Measurements from ENCODE around the gene LMAN2.
A peak's percentile ranks its signal among the peaks of the same experiment; 100 is the strongest.
"Not testable (repeated sequence)": the region's sequence is repeated elsewhere in the genome, so short reads cannot be mapped to it uniquely, and the experiment has no call there.

Gene LMAN2

DNA sequence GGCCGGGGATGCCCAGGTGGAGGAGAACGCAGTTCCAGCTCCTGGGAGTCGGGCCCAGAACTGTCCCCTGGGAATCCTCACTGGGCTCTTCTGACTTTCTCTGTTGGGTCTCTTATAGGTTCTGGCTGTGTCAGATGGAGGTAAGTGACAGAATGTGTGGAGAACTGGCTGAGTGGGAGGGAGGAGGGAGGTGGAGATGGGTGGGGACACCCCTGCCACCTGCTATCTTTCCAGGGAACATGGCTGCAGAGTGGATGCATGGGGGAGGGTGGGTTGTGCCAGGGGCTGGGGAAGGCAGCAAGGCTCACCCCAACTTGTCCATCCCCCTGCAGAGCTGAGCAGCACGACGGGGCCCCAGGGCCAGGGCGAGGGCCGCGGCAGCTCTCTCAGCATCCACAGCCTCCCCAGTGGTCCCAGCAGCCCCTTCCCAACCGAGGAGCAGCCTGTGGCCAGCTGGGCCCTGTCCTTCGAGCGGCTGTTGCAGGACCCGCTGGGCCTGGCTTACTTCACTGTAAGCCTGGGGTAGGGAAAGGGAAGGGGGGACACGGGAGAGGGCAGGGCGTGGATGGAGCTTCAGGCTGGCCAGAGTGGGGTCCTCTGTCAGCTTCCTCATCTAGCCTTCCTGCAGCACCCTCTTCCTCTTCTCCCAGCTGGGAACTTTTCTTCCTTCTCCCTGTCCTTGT lies 14.5 kb upstream of the LMAN2 start:
- DNase-seq (ENCODE audit: low read depth in 1 of 2, low spot score in 1 of 2) = no peak

DNA sequence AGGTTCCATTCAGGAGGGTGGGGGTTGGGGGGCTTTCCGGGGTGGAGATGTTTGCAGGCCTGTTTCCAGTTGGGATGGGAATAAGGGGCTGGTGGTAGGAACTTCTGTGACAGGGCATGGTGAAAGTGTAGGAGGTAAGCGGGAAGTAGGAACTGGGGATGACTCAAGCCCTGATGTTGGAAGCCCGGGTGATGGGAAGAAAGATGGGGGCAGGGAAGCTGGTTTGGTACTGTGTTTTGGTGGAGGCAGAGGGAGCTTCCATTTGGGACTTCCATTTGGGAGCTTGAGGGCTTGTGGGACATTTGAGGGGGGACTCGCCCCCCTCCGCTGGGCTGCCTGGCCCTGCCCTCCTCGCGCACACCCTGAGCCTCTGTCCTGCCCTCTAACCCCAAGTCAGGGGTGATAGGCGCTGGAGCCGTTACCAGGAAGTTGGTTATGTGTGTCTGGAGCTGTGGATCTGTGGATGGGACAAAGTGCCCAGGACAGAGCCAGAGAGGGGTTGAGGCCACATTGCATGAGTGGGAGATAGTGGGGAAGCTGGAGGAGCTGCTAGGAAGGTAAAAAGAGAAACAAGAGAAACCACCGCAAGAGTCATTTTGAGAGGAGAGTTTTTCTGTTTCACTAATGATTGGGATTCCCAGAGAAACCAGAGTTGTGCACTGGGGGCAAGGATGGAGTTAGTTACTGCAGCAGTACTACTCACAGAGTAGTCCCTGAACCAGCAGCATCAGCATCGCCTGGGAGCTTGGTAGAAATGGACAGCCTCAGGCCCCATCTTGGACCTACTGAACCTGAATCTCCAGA lies 12.9 kb upstream of the LMAN2 start:
- DNase-seq (ENCODE audit: low read depth in 1 of 2, low spot score in 1 of 2) = no peak

DNA sequence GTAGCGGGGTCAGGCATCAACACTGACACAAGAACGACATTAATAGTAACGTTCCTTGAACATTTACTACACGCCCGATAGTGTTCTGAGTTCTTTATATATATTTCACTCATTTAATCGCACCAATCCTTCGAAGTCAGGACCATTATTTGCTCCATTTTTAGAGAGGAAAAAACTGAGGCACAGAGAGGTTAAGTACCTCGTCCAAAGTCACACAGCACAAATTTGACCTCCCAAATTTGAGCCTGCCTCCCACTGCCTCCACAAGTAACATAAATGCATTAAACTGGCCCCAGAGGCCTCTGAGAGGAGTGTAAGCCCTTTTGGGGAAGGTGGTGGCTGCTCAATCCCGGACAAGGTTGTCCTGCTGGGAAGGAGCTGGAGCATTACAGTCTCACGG lies 12.1 kb upstream of the LMAN2 start:
- DNase-seq (ENCODE audit: low read depth in 1 of 2, low spot score in 1 of 2) = no peak

DNA sequence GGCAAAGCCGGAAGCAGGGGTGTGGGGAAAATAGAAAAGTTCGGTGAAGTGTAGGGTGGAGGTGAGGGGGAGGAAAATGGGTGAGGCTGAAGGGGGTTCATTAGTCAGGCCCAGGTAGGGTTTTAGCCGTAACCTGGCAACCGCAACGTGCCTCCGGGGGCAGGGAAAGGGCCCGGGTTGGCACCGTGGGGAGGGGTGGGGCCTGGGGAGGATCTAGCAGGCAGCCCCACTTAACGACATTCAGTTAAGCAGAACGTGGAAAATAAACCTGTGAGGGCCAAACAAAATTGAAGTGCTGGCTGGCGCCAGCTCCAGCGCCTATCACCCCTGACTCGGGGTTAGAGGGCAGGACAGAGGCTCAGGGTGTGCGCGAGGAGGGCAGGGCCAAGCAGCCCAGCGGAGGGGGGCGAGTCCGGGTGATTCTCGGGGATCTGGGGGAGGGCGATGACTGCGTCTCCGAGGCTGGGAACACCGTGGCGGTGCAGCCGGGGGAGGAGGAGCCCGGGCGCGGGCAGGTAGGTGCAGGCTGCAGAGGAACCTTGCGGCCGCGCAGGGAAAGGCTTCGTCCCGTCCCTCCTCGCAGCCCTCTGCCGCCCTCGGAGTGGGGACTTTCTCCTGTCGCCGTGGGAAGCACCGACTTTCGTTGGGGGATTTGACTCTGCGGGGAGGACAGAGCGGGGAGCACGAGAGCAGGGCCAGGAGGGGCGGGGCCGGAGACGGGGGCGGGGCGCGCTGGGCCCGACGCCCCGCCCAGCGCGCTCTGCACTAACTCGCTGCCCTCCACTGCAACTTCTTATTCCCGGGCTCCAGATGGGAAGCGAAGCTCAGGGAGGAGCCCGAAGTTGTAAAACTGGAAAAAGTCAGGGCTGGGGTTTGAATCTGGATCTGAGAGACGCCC lies 11.4 kb upstream of the LMAN2 start:
- peak; percentile 34 to 65 for DNase-seq (ENCODE audit: low read depth in 1 of 2, low spot score in 1 of 2)

DNA sequence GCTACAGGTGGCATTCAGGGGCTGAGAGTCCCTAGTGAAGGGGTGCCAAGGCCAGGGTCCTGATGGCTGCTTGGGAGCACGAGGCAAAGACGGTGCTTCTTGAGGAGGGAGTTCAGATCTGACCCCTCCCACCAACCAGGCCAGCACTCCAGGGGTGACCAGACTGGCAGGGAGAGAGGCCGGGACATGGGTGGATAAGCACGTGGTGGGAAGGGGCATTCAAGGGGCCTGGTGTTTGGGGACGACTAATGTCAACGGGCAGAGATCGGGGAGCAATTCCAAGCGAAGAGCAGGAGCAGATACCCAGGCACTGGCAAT lies 10.8 kb upstream of the LMAN2 start:
- DNase-seq (ENCODE audit: low read depth in 1 of 2, low spot score in 1 of 2) = no peak

DNA sequence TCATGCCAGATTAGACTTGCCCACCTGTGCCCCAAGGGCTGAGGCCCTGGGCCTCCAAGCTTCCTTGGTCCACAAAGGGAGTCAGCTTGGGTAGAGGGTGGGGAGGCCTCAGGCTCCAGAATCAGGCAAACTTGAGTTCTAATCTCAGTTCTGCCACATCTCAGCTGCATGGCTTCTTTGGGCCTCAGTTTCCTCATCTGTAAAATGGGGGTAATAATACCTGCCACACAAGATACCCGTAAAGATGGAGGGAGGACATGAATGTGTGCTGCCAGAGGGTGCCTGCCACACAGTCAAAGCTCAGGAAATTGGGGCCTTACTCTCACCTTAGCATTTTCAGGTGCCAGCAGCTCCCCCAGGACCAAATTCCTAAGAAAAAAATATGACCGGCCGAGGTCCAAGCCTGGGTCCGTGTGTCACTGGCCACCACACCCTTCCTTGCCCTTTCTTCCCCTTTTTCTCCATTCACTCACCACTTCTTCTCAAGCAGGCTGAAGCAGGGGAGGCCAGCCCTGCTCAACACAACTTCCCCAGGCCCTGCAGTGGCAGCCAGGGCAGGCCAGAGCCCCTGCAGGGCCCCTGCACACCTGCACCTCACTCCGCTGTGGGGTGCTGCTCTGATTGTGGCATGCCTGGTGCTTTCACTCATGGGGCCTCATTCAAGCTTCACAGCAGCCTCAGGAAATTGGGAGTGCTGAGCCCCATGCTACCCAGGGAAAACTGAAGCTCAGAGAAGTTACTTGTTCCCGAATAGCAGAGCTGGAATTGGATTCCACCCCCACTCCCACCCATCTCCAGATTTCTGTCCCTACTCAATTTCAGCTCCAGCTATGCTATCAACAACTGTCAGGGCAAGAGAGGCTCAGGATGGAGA lies 10.2 kb upstream of the LMAN2 start:
- no peak for DNase-seq (ENCODE audit: low read depth in 1 of 2, low spot score in 1 of 2)

DNA sequence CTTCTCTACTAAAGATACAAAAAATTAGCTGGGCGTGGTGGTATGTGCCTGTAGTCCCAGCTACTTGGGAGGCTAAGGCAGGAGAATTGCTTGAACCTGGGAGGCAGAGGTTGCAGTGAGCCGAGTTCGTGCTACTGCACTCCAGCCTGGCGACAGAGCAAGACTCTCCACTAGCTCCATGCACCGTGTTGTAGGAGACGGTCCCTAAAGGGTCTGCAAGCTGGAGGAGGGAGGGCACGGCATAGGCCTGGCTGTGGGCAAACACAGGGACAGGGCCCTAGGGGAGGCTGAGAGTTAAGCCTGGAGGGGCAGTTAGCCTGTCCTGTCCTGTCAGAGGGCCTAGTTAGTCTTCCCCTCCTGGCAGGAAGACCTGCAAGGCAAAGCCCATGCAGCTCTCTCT lies 9.3 kb upstream of the LMAN2 start:
- not testable (repeated sequence) for DNase-seq (ENCODE audit: low read depth in 1 of 2, low spot score in 1 of 2)

DNA sequence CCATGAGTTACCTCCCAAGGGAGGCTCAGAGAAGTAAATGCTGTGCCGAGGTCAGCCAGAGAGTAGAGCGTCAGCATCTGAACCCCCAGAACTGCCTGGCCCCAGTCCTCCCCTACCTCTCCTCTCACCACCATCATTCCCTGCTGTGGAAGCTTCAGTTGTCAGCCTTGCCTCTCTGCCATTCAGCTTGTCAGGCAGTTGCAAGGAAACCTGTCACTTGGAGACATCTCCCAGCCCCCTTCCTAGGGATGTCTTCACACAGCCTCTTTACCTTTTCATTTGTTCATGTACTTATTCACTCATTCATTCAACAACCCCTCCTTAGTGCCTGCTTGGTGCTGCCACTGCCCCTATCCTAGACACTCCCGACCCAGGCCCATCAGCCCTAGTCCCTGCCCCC lies 8.4 kb upstream of the LMAN2 start:
- no peak for DNase-seq (ENCODE audit: low read depth in 1 of 2, low spot score in 1 of 2)

DNA sequence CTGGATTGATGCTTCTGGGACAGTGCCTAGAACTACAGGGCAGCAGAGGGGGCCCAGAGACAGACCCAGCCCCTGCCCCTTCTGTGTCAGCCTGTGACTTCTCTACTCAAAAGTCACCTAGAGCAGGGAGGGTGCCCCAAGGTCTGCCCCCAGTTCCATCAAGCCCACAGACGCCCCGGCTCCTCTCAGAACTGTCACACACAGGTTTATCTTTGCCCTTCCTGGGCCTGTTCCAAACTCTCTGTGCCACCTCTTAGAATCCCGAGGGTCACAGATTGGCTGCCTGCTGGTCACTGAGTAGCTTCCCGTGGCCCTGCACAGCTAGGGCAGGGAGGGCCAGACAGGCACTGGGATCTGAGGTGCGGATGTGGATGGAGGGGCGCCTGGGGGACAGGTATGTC lies 8.0 kb upstream of the LMAN2 start:
- DNase-seq (ENCODE audit: low read depth in 1 of 2, low spot score in 1 of 2) = no peak

DNA sequence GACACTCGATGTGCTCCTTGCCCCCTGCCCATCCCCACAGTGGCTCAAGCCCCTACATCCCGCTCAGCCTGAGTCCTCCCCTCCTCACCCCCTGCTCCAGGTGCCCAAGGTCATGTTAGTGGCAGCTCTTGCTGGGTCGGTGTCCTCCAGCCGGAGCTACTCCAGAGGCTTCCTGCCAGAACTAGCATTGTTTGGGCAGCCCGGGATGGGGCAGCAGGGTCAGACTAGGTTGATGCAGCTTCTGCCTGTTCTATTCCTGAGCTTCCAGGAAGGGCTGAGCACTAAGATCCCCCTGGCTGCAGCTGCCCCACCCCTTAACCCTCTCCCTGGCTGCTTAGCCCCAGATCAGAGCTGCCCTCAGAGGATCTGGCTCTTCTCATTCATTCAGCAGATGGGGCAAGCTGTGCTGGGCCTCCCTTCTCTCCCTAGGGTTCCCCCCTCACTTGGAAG lies 6.9 kb upstream of the LMAN2 start:
- no peak for DNase-seq (ENCODE audit: low read depth in 1 of 2, low spot score in 1 of 2)

DNA sequence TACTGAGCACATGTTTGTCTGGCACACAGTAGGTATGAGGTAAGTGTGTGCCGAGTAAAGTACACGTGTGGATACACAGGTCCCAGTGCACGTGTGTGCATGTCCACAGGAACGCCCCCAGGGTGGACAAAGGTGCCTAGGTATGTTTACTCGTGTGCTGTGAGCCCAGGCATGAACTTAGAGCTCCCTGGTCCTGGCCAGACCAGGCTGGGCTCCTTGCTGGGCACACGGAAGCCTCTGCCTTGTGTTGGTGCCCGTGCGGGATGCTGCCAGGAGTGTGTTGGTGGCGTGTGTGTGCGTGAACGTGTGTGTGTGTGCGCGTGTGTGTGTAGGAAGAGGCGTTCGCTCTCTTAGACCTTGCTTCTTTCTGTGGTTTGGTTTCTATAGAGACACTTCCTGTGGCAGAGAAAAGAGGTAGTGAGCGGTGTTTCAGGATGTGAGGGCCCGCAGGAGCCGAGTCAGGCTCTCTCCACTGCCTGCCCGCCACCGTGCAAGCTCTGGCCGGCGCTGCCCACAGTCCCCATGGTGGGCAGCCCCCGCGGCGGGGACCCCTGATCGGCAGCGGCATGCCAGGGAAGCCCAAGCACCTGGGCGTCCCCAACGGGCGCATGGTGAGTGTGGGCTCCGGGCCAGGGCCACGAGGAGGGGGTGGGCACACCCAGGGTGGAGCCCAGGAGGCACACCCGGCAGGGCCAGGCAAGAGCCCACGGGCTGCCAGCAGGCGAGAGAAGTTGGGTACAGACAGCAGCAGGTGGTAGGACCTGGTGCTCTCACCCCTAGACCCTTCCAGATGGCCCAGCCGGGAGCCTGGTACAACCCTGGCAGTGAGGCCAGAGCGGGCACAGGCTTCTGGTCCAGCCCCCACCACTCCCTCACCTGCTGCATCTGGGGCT lies 6.2 kb upstream of the LMAN2 start, which contains the start of gene RGS14:
Gene RGS14 (plus strand): TSS at position 466 of the 893 bp plus-strand sequence. CDS start 101 bp downstream, at position 567.
- peak; percentile 42 to 59 for DNase-seq (ENCODE audit: low read depth in 1 of 2, low spot score in 1 of 2)

DNA sequence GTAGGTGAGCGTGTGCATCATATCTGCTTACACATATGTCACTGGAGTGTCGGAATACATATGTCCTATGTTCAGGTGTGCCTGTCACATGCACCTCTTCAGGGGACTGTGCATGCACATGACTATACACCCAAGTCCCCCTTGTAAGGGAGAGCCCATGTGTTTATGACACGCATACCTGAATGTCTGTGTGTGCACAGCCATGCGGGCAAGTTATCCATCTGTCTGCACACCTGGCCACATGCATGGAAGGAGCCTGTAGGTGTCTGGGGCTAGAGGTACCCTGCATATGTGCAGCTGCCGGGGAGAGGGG lies 5.6 kb upstream of the LMAN2 start:
- no peak for DNase-seq (ENCODE audit: low read depth in 1 of 2, low spot score in 1 of 2)

DNA sequence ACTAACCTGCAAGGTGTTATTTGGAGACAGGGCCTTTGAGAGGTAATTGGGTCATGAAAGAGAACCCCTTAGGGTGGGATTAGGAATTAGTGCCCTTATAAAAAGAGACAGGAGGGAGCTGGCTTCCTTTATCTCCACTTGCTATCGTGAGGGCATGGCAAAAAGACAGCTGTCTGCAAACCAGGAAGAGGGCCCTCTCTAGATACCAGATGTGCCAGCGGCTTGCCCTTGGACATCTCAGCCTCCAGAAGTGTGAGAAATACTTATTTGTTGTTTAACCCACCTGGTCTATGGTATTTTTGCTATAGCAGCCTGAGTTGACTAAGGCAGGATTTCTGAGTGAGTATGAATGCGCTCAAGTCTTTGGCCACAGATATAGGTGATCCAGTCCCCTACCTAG lies 5.3 kb upstream of the LMAN2 start:
- no peak for DNase-seq (ENCODE audit: low read depth in 1 of 2, low spot score in 1 of 2)

DNA sequence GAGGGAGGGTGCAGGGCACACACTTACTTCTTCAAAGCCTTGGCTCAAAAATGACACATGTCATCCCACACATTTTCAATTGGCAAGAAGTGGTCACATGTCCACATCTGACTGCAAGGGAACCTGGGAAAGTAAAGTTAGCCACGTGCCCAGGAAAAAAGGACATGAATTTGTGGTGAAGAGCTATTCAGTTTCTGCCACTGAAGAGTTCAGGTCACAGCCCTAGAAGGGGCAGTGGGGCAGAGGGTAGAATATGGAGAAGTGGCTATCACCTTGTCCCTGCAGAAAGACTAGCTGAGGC lies 4.3 kb upstream of the LMAN2 start:
- DNase-seq (ENCODE audit: low read depth in 1 of 2, low spot score in 1 of 2) = no peak

DNA sequence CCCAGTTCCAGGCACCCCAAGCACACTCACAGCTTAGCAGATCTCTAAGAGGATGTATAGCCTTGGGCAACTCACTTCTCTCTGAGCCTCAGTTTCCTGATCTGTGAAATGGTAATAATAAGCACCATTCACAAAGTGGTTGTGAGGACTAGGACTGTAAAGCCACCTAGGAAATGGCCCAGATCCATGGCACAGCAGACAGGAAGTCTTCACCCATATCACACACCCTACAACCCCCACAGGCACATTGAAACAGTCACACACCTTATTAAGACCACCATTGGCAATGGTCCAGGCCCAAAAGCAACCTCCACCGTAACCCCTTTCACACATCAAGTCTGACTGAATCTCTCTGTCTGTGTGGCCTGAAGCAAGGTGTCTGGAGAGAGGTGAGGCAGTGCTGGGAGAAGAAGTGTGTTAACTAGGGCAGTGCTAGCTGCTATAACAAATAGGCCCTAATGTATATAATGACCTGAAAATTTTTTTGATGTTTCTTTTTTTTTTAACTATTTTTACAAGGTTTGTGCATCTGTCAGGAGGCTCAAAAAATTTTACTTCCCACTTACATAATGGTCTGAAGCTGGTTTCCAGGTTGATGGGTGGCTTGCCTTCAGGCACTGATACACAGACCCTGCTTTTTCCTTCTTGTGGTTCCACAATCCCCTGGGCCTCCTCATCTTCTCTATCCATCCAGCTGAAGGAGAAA lies 3.8 kb upstream of the LMAN2 start:
- no peak for DNase-seq (ENCODE audit: low read depth in 1 of 2, low spot score in 1 of 2)

DNA sequence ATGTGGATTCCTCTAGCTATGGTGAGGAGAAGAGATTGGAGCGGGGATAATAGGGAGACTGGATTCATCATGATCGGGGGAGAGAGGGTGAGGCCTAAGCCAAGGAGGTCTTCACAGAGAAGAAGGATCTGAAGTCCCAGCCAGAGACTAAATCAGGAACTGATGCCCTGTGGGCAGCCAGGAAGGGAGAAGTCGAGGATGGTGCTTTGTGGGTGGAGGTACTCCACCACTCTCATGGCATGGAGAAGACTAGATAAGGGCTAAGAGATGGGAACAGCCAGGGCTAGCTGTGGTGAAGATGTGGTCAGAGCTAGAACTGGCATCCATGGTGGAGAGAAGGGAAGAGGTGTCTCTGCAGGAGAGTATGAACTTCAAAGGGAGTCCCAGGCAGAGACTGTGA lies 3.2 kb upstream of the LMAN2 start:
- no peak for DNase-seq (ENCODE audit: low read depth in 1 of 2, low spot score in 1 of 2)

DNA sequence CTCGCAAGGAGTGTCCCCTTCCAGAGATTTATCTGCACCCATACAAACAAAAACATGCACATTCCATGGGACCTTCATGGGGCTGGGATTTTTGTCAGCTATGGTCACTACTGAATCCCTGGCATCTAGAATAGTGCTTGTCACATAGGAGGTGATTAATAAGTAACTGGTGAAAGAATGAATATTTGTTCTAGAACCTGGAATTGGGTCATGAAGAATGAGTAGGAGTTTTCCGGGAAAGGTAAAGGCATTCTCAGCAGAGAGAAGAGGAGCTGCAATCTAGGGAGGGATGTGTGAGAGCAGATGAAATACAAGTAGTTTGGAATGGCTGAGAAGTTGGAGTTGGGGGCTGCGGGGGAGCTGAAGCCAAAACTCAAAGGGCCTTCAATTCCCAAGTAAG lies 2.8 kb upstream of the LMAN2 start:
- no peak for DNase-seq (ENCODE audit: low read depth in 1 of 2, low spot score in 1 of 2)

DNA sequence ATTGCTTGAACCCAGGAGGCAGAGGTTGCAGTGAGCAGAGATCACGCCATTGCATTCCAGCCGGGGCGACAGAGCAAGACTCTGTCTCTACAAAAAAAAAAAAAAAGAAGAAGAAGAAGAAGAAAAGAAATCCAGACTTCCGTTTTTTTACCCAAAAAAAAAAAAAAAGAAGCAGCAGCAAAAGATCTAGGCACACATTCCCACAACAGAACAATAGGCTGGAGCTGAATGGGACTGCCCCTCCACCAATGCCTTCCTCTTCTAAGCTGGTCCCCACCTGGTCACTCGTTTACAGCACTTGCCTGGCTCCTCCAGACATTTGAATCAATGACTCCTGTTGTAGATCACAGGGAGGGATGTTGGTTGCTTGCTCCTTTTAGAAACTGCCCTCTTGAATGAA lies 1.6 kb upstream of the LMAN2 start:
- DNase-seq (ENCODE audit: low read depth in 1 of 2, low spot score in 1 of 2) = no peak

DNA sequence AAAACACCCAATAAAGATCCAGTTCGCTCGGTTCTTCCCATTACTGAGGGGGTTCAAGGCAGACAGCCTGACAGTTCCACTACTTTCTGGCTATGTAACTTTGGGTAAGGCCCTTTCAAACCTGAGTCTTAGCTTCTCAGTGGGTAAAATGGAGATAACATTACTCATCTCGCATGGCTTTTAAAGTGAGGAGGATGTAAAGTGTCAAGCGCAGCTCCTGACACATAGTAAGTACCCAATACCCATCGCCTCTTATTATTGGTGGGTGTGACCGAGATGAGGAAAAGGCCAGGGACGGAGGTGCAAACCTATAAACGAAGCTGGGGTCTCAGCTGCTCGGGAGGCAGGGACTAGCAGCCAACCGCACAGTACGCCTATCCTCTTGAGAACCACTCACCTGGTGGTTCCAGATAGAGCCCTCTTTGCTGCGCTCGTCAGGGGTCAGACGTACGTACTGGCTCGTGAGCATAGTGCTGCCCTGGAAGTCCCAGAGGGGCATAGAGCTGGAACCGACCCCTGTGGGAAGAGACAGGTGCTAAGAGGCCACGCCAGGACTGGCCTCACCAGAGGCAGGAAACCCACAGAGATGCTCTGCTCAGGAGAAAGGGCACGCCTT lies 584 bp downstream of the LMAN2 start:
- no peak for DNase-seq (ENCODE audit: low read depth in 1 of 2, low spot score in 1 of 2)
